ENCODE data around the gene PCDH19. TPM values are rescaled to one million over a fixed set of nuclear protein-coding genes. Genes with fewer than 3 reads are reported as not detected.
A peak's percentile ranks its signal among the peaks of the same experiment; 100 is the strongest.
"Not testable (repeated sequence)": the region's sequence is repeated elsewhere in the genome, so short reads cannot be mapped to it uniquely, and the experiment has no call there.

PCDH19 gene
- 1 to 10 TPM; 2.0 to 5.2 (median 3.4) TPM for total RNA-seq

- peak within 1 kb of the TSS; percentile 19 to 42 for H3K4me3 ChIP-seq
- TF ChIP-seq CTCF (IDR thresholded peaks at IDR 0.05) = no peak
- TF ChIP-seq POLR2A (IDR thresholded peaks at IDR 0.05) = peak; percentile 34 to 40
- peaks cover 5 to 10% of the 10 kb centered on the region in 2 donors for H3K27me3 ChIP-seq
- no peaks in the 10 kb centered on the region for H3K4me1 ChIP-seq
- intact Hi-C loops (cut with DNase I; ENCODE audit: low total_unique reads) = no loop called here
- no peak within 1 kb of the TSS for H3K27ac ChIP-seq
- H3K9me3 ChIP-seq = no peaks in the 10 kb centered on the region
- H3K36me3 ChIP-seq = no peaks in the 10 kb centered on the region
- DNase-seq = peak; percentile 38 to 55
These were observed at the start of gene PCDH19 for GRCh38 chrX:100409610-100410590. TSS of gene PCDH19 (minus strand) at chrX:100410273. CDS start at chrX:100408597, 1,676 bp downstream.

- Histone ChIP-seq H3K4me3 (no peak overlapping the region), H3K27me3 (no peaks in the 10 kb centered on the region), H3K9me3 (no peaks in the 10 kb centered on the region), H3K4me1 (no peaks in the 10 kb centered on the region), H3K27ac (no peak overlapping the region), H3K36me3 (no peaks in the 10 kb centered on the region)
- peak in 1 of 2 donors; percentile 18 for DNase-seq
- TF ChIP-seq POLR2A (IDR thresholded peaks at IDR 0.05) (no peak), CTCF (IDR thresholded peaks at IDR 0.05) (no peak)
- intact Hi-C loops (cut with DNase I; ENCODE audit: low total_unique reads) = no loop called here
These were observed 39.9 kb upstream of the PCDH19 start for GRCh38 chrX:100449696-100450608.

- no peaks in the 10 kb centered on the region for H3K36me3 ChIP-seq
- no peaks in the 10 kb centered on the region for H3K27me3 ChIP-seq
- no peaks in the 10 kb centered on the region for H3K9me3 ChIP-seq
- no peak for TF ChIP-seq POLR2A (IDR thresholded peaks at IDR 0.05)
- peak; percentile 42 to 72 (median 54) for TF ChIP-seq CTCF (IDR thresholded peaks at IDR 0.05)
- peak; percentile 17 to 34 for DNase-seq
- H3K27ac ChIP-seq = no peak overlapping the region
- no peaks in the 10 kb centered on the region for H3K4me1 ChIP-seq
- intact Hi-C loops (cut with DNase I; ENCODE audit: low total_unique reads) = no loop called here
- H3K4me3 ChIP-seq = no peak overlapping the region
These were observed 37.8 kb upstream of the PCDH19 start for GRCh38 chrX:100447655-100448397.

GRCh38 chrX:100445593-100445992 lies 35.5 kb upstream of the PCDH19 start:
- no peaks in the 10 kb centered on the region for H3K9me3 ChIP-seq

GRCh38 chrX:100441321-100441720 lies 31.2 kb upstream of the PCDH19 start:
- H3K36me3 ChIP-seq = not testable (repeated sequence)

More at GRCh38 chrX:100445593-100445992, 35.5 kb upstream of the PCDH19 start:
- no peak overlapping the region for H3K4me3 ChIP-seq
- H3K4me1 ChIP-seq = no peaks in the 10 kb centered on the region
- no peak for DNase-seq
- TF ChIP-seq POLR2A (IDR thresholded peaks at IDR 0.05) = no peak
- no peaks in the 10 kb centered on the region for H3K27me3 ChIP-seq
- no peak overlapping the region for H3K27ac ChIP-seq
- no peaks in the 10 kb centered on the region for H3K36me3 ChIP-seq
- intact Hi-C loops (cut with DNase I; ENCODE audit: low total_unique reads) = no loop called here

More at GRCh38 chrX:100441321-100441720, 31.2 kb upstream of the PCDH19 start:
- H3K9me3 ChIP-seq; H3K27me3 ChIP-seq; H3K4me3 ChIP-seq; H3K4me1 ChIP-seq; DNase-seq; H3K27ac ChIP-seq; intact Hi-C loops (cut with DNase I; ENCODE audit: low total_unique reads): not testable (repeated sequence)

Data from uterus (tissue), 4 donors.